Fibroblast of lung (primary cell): ENCODE measurements around the gene CTBP1. TPM values are rescaled to one million over a fixed set of nuclear protein-coding genes. Genes with fewer than 3 reads are reported as not detected.

ENCODE experiments used
- DNase-seq, 2 donors: peaks; one replicate each; pipeline versions ENCODE4 v3.0.0 to v3.0.0-alpha.2; 2010; ENCODE audit warnings: low read depth in 2 of 2
- H2AFZ ChIP-seq: 2 replicates; pipeline ENCODE4 v1.5.1; 2012; ENCODE audit warnings: low read length, control low read depth, inconsistent platforms
- H3K27ac ChIP-seq: 2 replicates; pipeline ENCODE4 v1.5.1; 2011; ENCODE audit warnings: low read length, control low read depth; ENCODE audit not compliant: insufficient read depth
- H3K27me3 ChIP-seq: 2 replicates; pipeline ENCODE4 v1.5.1; 2011; ENCODE audit warnings: mild to moderate bottlenecking, low read length; ENCODE audit not compliant: control insufficient read depth, insufficient read depth
- H3K36me3 ChIP-seq: 2 replicates; pipeline ENCODE4 v1.5.1; 2011; ENCODE audit warnings: low read length; ENCODE audit not compliant: control insufficient read depth, insufficient read depth
- H3K4me1 ChIP-seq: 2 replicates; pipeline ENCODE4 v1.5.1; 2011; ENCODE audit warnings: low read length; ENCODE audit not compliant: control insufficient read depth, insufficient read depth; ENCODE audit errors: extremely low read depth
- H3K4me2 ChIP-seq: 2 replicates; pipeline ENCODE4 v1.5.1; 2011; ENCODE audit warnings: low read length, control low read depth; ENCODE audit not compliant: insufficient read depth; ENCODE audit errors: extremely low read depth
- H3K4me3 ChIP-seq, 4 experiments: fragments of 200-600 bp in 1 of 4; sonication (generic) in 1 of 4; replicated peaks in 1 of 4; 2 replicates each; pipeline ENCODE4 v1.5.1; 2011 to 2016; ENCODE audit warnings: low read length in 4 of 4, low read depth in 3 of 4, mild to moderate bottlenecking in 3 of 4, control low read depth in 2 of 4, inconsistent platforms in 1 of 4, mixed read lengths in 1 of 4; ENCODE audit not compliant: insufficient read depth in 1 of 4; ENCODE audit errors: control extremely low read depth in 1 of 4
- H3K79me2 ChIP-seq: 2 replicates; pipeline ENCODE4 v1.5.1; 2012; ENCODE audit warnings: mild to moderate bottlenecking, low read length, inconsistent platforms; ENCODE audit not compliant: control insufficient read depth, insufficient read depth
- H3K9ac ChIP-seq: 2 replicates; pipeline ENCODE4 v1.5.1; 2011; ENCODE audit warnings: mild to moderate bottlenecking, low read length, control low read depth; ENCODE audit not compliant: insufficient read depth
- H3K9me3 ChIP-seq: 2 replicates; pipeline ENCODE4 v1.5.1; 2012; ENCODE audit warnings: low read depth, low read length; ENCODE audit not compliant: control insufficient read depth, insufficient read depth
- H4K20me1 ChIP-seq: 2 replicates; pipeline ENCODE4 v1.5.1; 2011; ENCODE audit warnings: low read length; ENCODE audit not compliant: control insufficient read depth, insufficient read depth; ENCODE audit errors: extremely low read depth
- CTCF ChIP-seq, 2 donors: IDR thresholded peaks in 1 of 2; conservative IDR thresholded peaks in 1 of 2; 1 replicate in 1 of 2; 2 replicates in 1 of 2; pipeline ENCODE4 v1.5.1; 2011 to 2012; ENCODE audit warnings: low read length in 2 of 2, control low read depth in 1 of 2, inconsistent platforms in 1 of 2, low read depth in 1 of 2, mild to moderate bottlenecking in 1 of 2
- EZH2 ChIP-seq: IDR thresholded peaks from 2 replicates; pipeline ENCODE4 v1.5.1; 2012; ENCODE audit warnings: low read length, control low read depth, mild to moderate bottlenecking; ENCODE audit errors: missing control alignments
- polyA plus RNA-seq, 2 donors: library from polyadenylated mRNA; depleted of rRNA in 1 of 2; stranded (reverse) in 1 of 2; unstranded in 1 of 2; fragments of >200 nt; gene quantifications; 2 replicates each; pipeline ENCODE4 v1.2.1, GENCODE V29; 2011 to 2012; ENCODE audit warnings: missing spikeins in 1 of 2
- total RNA-seq: library from RNA; depleted of rRNA; stranded (reverse); fragments of >200 nt; gene quantifications from 2 replicates; pipeline ENCODE4 v1.2.1, GENCODE V29; 2014

Gene CTBP1
- total and polyA plus RNA-seq, 2 donors (not counting 1 experiment from before 2014, with no cell fraction given) = 78.2 to 249 TPM

DNA sequence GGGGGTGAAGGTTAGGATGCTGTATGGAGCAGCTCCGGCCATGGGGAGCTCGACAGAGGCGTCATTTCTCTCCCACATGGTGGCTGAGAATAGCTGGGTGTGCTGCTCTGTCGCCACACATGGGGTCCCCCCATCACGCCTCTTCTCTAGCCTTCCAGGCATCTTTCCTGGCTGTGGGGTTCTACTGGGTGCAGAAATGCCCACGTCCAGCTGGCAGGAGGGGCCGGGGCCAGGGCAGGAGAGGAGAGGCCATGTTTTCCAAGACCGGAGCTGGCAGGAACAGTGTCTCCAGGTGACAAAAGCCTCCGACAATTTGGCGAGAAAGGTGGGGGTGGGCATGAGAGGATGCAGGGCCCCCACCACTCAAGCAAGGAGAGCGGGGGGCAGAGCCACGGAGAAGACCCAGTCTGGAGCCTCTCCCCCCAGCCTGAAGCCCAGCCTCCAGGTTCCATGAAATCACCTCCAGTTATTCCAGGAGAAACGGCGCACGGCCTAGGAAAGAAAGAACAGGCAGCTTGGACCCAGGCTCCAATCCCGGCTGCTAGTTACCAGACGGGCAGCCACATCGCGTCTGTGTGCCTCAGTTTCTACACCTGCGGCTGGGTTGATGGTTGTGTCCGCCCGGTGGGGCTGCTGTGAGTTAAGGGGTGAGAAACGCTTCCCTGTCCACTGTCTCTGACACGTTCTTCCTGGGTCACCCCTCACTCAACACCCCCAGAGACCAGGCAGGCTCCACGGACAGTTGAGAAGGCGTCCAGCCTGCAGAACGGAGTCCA is 49.2 kb downstream of the CTBP1 start:
- peak overlapping the region; percentile 24 to 60 (median 44) for H3K4me3 ChIP-seq
- peak overlapping the region; percentile 89 for H3K27ac ChIP-seq
- peaks cover 11% of the 10 kb centered on the region for H3K79me2 ChIP-seq
- H3K4me1 ChIP-seq = peaks cover 22% of the 10 kb centered on the region
- TF ChIP-seq EZH2 = no peak
- TF ChIP-seq CTCF (conservative IDR thresholded peaks at IDR 0.05 in 1 of 2, IDR thresholded peaks at IDR 0.05 in 1 of 2; ENCODE audit: low read depth in 1 of 2, low read length in 2 of 2) = no peak
- no peaks in the 10 kb centered on the region for H3K9me3 ChIP-seq
- H4K20me1 ChIP-seq = no peaks in the 10 kb centered on the region
- peak overlapping the region; percentile 59 for H3K4me2 ChIP-seq
- H3K9ac ChIP-seq = peak overlapping the region; percentile 61
- peaks cover 11% of the 10 kb centered on the region for H3K36me3 ChIP-seq
- H2AFZ ChIP-seq = no peak overlapping the region
- no peaks in the 10 kb centered on the region for H3K27me3 ChIP-seq
- DNase-seq = no peak

GRCh38 chr4:1198098-1198844 is 50.7 kb downstream of the CTBP1 start:
- no peaks in the 10 kb centered on the region for H4K20me1 ChIP-seq
- H3K79me2 ChIP-seq = peaks cover 18% of the 10 kb centered on the region
- H3K4me1 ChIP-seq = peaks cover 33% of the 10 kb centered on the region
- H3K9me3 ChIP-seq = no peaks in the 10 kb centered on the region
- peak in 1 of 2 donors; percentile 62 for DNase-seq
- H3K36me3 ChIP-seq = peaks cover 9% of the 10 kb centered on the region
- H2AFZ ChIP-seq = no peak overlapping the region
- H3K9ac ChIP-seq = no peak overlapping the region
- TF ChIP-seq EZH2 (no peak), CTCF (conservative IDR thresholded peaks at IDR 0.05 in 1 of 2, IDR thresholded peaks at IDR 0.05 in 1 of 2; ENCODE audit: low read depth in 1 of 2, low read length in 2 of 2) (no peak)
- H3K27ac ChIP-seq = no peak overlapping the region
- no peak overlapping the region for H3K4me3 ChIP-seq
- no peak overlapping the region for H3K4me2 ChIP-seq
- no peaks in the 10 kb centered on the region for H3K27me3 ChIP-seq

- H3K79me2 ChIP-seq = peaks cover 19% of the 10 kb centered on the region
- TF ChIP-seq EZH2 = no peak
- no peak for TF ChIP-seq CTCF (conservative IDR thresholded peaks at IDR 0.05 in 1 of 2, IDR thresholded peaks at IDR 0.05 in 1 of 2; ENCODE audit: low read depth in 1 of 2, low read length in 2 of 2)
- H3K9me3 ChIP-seq = no peaks in the 10 kb centered on the region
- H3K4me1 ChIP-seq = peaks cover 40% of the 10 kb centered on the region
- no peak overlapping the region for H3K4me2 ChIP-seq
- H3K27ac ChIP-seq = no peak overlapping the region
- no peak overlapping the region for H2AFZ ChIP-seq
- no peak overlapping the region for H3K9ac ChIP-seq
- no peaks in the 10 kb centered on the region for H3K27me3 ChIP-seq
- H4K20me1 ChIP-seq = no peaks in the 10 kb centered on the region
- H3K4me3 ChIP-seq = no peak overlapping the region
- DNase-seq = no peak
- peaks cover 9% of the 10 kb centered on the region for H3K36me3 ChIP-seq
Observed at GRCh38 chr4:1196421-1197183, 52.3 kb downstream of the CTBP1 start.
